Upper lobe of right lung (tissue), 1 donor: ENCODE data around the gene FAM156B. TPM values are rescaled to one million over a fixed set of nuclear protein-coding genes. Genes with fewer than 3 reads are reported as not detected.
"Not testable (repeated sequence)": the region's sequence is repeated elsewhere in the genome, so short reads cannot be mapped to it uniquely, and the experiment has no call there.

Source experiments
- ATAC-seq: fragments of 200-7000 bp; cut with Tn5 transposase; one replicate; pipeline ENCODE4 v1.9.1; 2020; ENCODE audit warnings: mild to moderate bottlenecking, moderate library complexity
- DNase-seq: peaks from one replicate; pipeline ENCODE4 v3.0.0-alpha.2; 2020
- H3K27ac ChIP-seq: fragments of 200-600 bp; one replicate; pipeline ENCODE4 v1.8.0; 2022
- H3K27me3 ChIP-seq: fragments of 200-600 bp; one replicate; pipeline ENCODE4 v1.8.0; 2022; ENCODE audit warnings: mild to moderate bottlenecking
- H3K36me3 ChIP-seq: fragments of 200-600 bp; one replicate; pipeline ENCODE4 v1.8.0; 2022
- H3K4me1 ChIP-seq: fragments of 200-600 bp; one replicate; pipeline ENCODE4 v1.8.0; 2022
- H3K4me3 ChIP-seq: fragments of 200-600 bp; one replicate; pipeline ENCODE4 v1.8.0; 2022; ENCODE audit warnings: mild to moderate bottlenecking
- H3K9me3 ChIP-seq: fragments of 200-600 bp; one replicate; pipeline ENCODE4 v1.8.0; 2022
- intact Hi-C: fragments of 100-400 bp; cut with DNase I; formaldehyde crosslinking; loops from one replicate; pipeline ENCODE4 v1.11.0; 2022
- total RNA-seq: library from RNA; stranded (reverse); fragmentation: NEBNext Ultra II Directional; extraction: Animal tissue kit (Norgen Biotek cat#: 25700); gene quantifications from one replicate; pipeline ENCODE4 v1.2.1, GENCODE V29; 2021
- TF ChIP-seq, protein P1 (sequence below): fragments of 200-600 bp; IDR thresholded peaks from one replicate; pipeline ENCODE4 v1.8.0; 2022; ENCODE audit warnings: antibody characterized with exemption
- donor health status: DM: no; HTN: yes; CAD: no; lungs with severe emphysema.

Gene FAM156B
- total RNA-seq, 1 donor from 2014 or later = 11.9 TPM

DNA sequence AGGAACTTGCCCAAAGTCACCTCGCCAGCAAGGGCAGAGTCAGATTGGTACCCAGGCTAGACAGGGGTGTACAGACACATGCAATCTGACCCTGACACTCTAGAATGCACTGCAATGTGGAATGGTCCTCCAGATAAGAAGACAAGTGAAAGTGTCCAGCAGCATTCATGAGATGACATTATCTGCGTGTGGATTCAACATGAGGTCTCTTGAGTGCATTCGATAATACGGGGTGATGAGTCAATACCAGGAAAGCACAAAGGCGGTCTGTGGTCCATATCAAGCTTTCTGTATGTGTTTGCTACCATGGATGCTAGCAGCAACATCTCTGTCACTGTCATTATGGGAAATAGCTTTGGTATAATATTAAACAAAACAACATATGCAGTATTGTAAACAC is 22.5 kb upstream of the FAM156B start:
- H3K9me3 ChIP-seq = no peaks in the 10 kb centered on the region
- TF ChIP-seq, protein P1, sequence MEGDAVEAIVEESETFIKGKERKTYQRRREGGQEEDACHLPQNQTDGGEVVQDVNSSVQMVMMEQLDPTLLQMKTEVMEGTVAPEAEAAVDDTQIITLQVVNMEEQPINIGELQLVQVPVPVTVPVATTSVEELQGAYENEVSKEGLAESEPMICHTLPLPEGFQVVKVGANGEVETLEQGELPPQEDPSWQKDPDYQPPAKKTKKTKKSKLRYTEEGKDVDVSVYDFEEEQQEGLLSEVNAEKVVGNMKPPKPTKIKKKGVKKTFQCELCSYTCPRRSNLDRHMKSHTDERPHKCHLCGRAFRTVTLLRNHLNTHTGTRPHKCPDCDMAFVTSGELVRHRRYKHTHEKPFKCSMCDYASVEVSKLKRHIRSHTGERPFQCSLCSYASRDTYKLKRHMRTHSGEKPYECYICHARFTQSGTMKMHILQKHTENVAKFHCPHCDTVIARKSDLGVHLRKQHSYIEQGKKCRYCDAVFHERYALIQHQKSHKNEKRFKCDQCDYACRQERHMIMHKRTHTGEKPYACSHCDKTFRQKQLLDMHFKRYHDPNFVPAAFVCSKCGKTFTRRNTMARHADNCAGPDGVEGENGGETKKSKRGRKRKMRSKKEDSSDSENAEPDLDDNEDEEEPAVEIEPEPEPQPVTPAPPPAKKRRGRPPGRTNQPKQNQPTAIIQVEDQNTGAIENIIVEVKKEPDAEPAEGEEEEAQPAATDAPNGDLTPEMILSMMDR = no peak
- no peaks in the 10 kb centered on the region for H3K27me3 ChIP-seq
- no peak overlapping the region for H3K27ac ChIP-seq
- intact Hi-C loops = no loop called here
- DNase-seq = no peak
- no peak for ATAC-seq
- H3K4me3 ChIP-seq = no peak overlapping the region
- H3K4me1 ChIP-seq = no peaks in the 10 kb centered on the region
- no peaks in the 10 kb centered on the region for H3K36me3 ChIP-seq

GRCh38 chrX:52875436-52875835 is 21.7 kb upstream of the FAM156B start:
- H3K4me1 ChIP-seq, intact Hi-C loops, ATAC-seq, DNase-seq, H3K9me3 ChIP-seq, H3K27ac ChIP-seq, H3K27me3 ChIP-seq, H3K4me3 ChIP-seq, H3K36me3 ChIP-seq: not testable (repeated sequence)

GRCh38 chrX:52876386-52876785 is 20.7 kb upstream of the FAM156B start:
- H3K27ac ChIP-seq, ATAC-seq, H3K4me1 ChIP-seq, intact Hi-C loops, H3K36me3 ChIP-seq, H3K27me3 ChIP-seq, H3K9me3 ChIP-seq, DNase-seq, H3K4me3 ChIP-seq: not testable (repeated sequence)

DNA sequence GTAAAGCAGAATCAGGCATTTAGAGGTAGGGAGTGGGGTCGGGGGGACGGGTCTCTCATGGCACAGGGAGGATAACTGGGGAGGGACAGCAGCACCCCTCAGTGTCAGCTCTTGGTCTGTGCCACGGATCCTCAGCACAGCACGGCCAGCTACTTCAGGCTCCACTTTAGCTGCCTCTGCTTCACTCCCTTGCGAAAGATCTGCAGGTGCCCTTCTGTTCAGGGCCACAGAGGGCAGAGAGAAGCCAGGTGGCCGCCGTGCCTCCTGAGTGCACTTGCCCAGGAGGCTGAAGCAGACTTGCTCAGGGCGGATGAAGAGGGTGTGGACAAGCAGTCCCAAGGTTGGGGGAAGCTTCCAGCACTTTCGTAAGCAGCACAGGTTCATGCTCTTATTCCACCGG is 9.7 kb upstream of the FAM156B start:
- H3K4me1 ChIP-seq, H3K9me3 ChIP-seq, H3K27ac ChIP-seq, H3K4me3 ChIP-seq, H3K36me3 ChIP-seq, DNase-seq, H3K27me3 ChIP-seq, intact Hi-C loops: not testable (repeated sequence)
- ATAC-seq = peak; percentile 56

DNA sequence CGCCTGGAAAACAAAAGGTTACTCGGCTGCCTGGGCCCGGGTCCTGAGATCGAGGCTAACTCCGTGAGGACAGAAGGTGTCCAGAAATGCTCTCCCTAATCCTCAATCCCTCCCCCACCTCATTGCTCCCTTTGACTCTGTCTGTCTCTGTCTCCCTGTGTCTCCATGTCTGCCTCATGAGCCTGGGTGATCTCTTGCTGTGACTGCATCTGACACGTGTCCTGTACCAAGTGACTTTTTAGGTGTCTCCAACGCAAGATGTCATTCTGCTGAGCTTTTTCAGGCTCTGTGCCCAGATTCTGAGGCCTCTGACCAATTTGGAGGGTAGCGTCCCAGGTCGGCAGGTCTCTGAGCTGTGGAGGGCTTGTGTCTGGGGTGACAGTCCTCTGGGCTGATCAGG is 9.0 kb upstream of the FAM156B start:
- ATAC-seq, H3K27ac ChIP-seq, H3K27me3 ChIP-seq, intact Hi-C loops, H3K9me3 ChIP-seq, H3K36me3 ChIP-seq, DNase-seq, H3K4me1 ChIP-seq, H3K4me3 ChIP-seq: not testable (repeated sequence)

DNA sequence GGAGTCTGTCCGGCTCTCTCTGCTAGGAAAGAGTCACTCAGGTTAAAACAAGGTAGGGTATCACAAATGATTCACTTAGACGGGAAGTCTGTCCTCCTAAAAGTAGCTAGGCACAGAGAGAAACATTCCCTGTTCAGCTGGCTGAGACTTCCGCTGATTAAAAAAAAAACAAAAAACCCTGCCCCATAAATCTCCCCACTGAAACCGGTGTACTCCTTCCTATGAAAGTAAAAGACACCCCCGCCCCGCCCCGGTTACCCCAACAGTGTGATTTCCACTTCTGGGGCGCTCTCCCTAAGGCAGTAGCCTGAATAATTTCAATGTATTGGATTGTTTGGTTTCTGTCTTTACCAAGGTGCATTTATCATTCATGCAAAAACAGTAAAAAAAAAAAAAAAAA is 692 bp upstream of the FAM156B start:
- H3K4me1 ChIP-seq, ATAC-seq, DNase-seq, H3K27ac ChIP-seq, H3K36me3 ChIP-seq, H3K9me3 ChIP-seq, H3K27me3 ChIP-seq, intact Hi-C loops, H3K4me3 ChIP-seq: not testable (repeated sequence)

- H3K4me3 ChIP-seq, H3K9me3 ChIP-seq, ATAC-seq, intact Hi-C loops, H3K36me3 ChIP-seq, DNase-seq, H3K4me1 ChIP-seq, H3K27ac ChIP-seq, H3K27me3 ChIP-seq: not testable (repeated sequence)
Measured at GRCh38 chrX:52905531-52905930, 8.4 kb downstream of the FAM156B start.

DNA sequence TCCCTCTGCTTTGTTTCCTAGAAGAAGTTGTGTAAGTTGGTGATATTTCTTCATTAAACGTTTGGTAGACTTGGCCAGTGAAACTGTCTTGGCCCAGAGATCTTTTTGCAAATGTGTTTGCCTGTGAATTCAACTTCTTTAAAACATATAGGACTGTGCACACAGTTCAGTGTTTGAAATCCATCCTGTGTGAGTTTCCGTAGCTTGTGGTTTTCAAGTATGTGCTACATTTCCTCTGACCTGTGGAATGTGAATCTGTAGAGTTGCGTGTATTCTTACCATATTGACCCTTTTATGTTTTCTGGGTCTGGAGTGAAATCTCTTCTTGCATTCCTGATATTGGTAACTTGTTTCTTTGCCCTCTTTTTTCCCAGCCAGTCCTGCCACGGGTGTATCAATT is 8.9 kb downstream of the FAM156B start:
- ATAC-seq = peak; percentile 36
- H3K27me3 ChIP-seq = not testable (repeated sequence)

GRCh38 chrX:52907137-52907536 is 10.0 kb downstream of the FAM156B start:
- H3K4me1 ChIP-seq, H3K4me3 ChIP-seq, H3K36me3 ChIP-seq, DNase-seq, ATAC-seq, H3K27ac ChIP-seq, H3K27me3 ChIP-seq, intact Hi-C loops, H3K9me3 ChIP-seq: not testable (repeated sequence)

More for the DNA sequence above, 8.9 kb downstream of the FAM156B start:
- DNase-seq, H3K9me3 ChIP-seq, H3K4me1 ChIP-seq, intact Hi-C loops, H3K4me3 ChIP-seq, H3K27ac ChIP-seq, H3K36me3 ChIP-seq: not testable (repeated sequence)

DNA sequence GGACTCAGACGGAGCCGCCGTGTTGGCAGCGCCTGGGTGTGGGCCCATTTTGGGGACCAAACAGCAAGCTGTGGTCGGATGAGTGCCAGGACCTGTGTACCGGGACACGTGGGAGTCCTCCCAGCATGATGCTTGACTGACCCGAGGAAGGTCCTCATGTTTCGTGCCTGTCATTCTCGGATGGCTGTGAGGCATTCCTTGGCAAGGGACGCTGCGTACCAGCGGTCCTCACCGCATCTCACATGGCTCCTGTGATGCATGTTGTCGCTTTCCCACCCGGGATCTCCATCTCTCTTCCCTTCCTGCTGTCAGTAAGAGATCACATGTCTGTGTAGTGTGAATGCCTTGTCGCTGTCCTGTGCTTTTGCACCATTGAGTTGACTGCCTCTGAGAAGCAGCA is 10.8 kb downstream of the FAM156B start:
- ATAC-seq, H3K4me3 ChIP-seq, DNase-seq, H3K36me3 ChIP-seq, H3K9me3 ChIP-seq, H3K27ac ChIP-seq, H3K27me3 ChIP-seq, H3K4me1 ChIP-seq, intact Hi-C loops: not testable (repeated sequence)

- H3K27me3 ChIP-seq, H3K36me3 ChIP-seq, H3K4me3 ChIP-seq, intact Hi-C loops, H3K27ac ChIP-seq, H3K9me3 ChIP-seq, DNase-seq, H3K4me1 ChIP-seq: not testable (repeated sequence)
- peak; percentile 78 for ATAC-seq
Measured at GRCh38 chrX:52909313-52909969, 12.3 kb downstream of the FAM156B start.

- DNase-seq, ATAC-seq, H3K4me3 ChIP-seq, H3K36me3 ChIP-seq, H3K27me3 ChIP-seq, H3K27ac ChIP-seq, H3K4me1 ChIP-seq, H3K9me3 ChIP-seq, intact Hi-C loops: not testable (repeated sequence)
Measured at GRCh38 chrX:52913681-52914080, 16.6 kb downstream of the FAM156B start.

GRCh38 chrX:52914704-52915103 is 17.6 kb downstream of the FAM156B start:
- H3K4me1 ChIP-seq, H3K4me3 ChIP-seq, intact Hi-C loops, DNase-seq, ATAC-seq, H3K36me3 ChIP-seq, H3K9me3 ChIP-seq, H3K27ac ChIP-seq, H3K27me3 ChIP-seq: not testable (repeated sequence)
